ENCODE measurements around the gene DNAJC5. TPM values are rescaled to one million over a fixed set of nuclear protein-coding genes. Genes with fewer than 3 reads are reported as not detected.
"Not testable (repeated sequence)": the region's sequence is repeated elsewhere in the genome, so short reads cannot be mapped to it uniquely, and the experiment has no call there.

The DNAJC5 gene
- total and polyA plus RNA-seq, 2 experiments from 2014 or later, result 22.4 to 68.0 TPM

DNA sequence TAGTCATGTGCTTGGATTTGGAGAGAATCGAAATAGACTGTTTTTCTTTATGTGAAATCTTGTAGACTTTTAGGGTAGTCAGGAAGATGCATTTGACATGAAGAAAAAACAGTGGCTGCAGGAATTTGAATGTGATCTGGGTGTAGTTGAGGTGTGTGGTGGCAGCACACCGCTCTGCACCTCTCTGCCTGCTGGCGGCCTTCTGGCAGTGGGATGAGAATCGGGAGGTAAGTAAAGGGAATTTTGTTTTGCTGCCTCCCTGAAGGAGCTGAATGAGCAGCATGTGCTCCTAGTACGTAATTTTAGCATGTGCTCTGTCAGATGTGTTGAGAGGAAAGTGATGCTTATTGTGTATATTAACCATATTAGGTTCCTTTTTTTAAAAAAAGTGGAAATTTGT is 26.7 kb upstream of the DNAJC5 start:
- no peak for DNase-seq
- Histone ChIP-seq H3K4me1 (ENCODE audit: insufficient read depth) (peaks cover 12% of the 10 kb centered on the region), H2AFZ (no peak overlapping the region), H3K36me3 (ENCODE audit: low read depth) (peaks cover 44% of the 10 kb centered on the region), H3K9ac (no peak overlapping the region), H3K9me3 (ENCODE audit: low read depth) (no peaks in the 10 kb centered on the region), H3K79me2 (ENCODE audit: insufficient read depth) (peaks cover 90% of the 10 kb centered on the region), H4K20me1 (ENCODE audit: insufficient read depth) (no peaks in the 10 kb centered on the region), H3F3A (ENCODE audit: insufficient read depth) (peaks cover 17% of the 10 kb centered on the region), H3K27me3 (replicated peaks; ENCODE audit: insufficient read depth) (no peaks in the 10 kb centered on the region), H3K4me2 (ENCODE audit: unreplicated experiment) (no peak overlapping the region), H3K27ac (no peak overlapping the region), H3K9me2 (ENCODE audit: insufficient read depth) (no peaks in the 10 kb centered on the region), H3K4me3 (no peak overlapping the region)
- in situ Hi-C loops (cut with MboI), result no loop called here
- TF ChIP-seq EZH2phosphoT487 (IDR thresholded peaks at IDR 0.05; ENCODE audit: insufficient read depth, low read depth) (no peak), EZH2 (IDR thresholded peaks at IDR 0.05; ENCODE audit: insufficient read depth, poor library complexity, severe bottlenecking) (no peak)
- WGBS, 2 experiments (ENCODE audit: low coverage in 1 of 2, low lambda C conversion rate in 2 of 2, missing lambda C conversion rate in 2 of 2), result 90 to 93% methylated on average over 5 of the region's 5 CpGs

DNA sequence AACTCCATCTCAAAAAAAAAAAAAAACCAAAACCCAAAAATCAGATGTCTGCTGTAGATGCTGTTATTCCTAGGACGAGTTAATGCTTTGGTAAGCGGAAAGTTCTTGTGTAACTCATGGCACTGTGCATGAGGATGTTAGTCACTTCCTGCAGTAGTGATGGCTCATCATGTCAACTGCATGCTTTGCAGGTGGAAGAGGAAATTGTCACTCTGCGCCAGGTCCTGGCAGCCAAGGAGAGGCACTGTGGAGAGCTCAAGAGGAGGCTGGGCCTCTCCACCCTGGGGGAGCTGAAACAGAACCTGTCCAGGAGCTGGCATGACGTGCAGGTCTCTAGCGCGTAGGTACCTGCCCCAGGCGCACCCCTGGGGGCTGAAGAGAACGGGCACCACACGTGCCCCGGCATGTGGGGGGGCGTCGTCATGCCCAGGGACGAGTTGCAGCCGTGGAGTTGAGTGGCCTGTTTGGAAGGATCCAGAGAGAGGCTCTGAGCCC is 21.4 kb upstream of the DNAJC5 start:
- Histone ChIP-seq H2AFZ (no peak overlapping the region), H3K4me2 (ENCODE audit: unreplicated experiment) (peak overlapping the region; percentile 41), H3K9me2 (ENCODE audit: insufficient read depth) (no peaks in the 10 kb centered on the region), H3K9me3 (ENCODE audit: low read depth) (no peaks in the 10 kb centered on the region), H3F3A (ENCODE audit: insufficient read depth) (peaks cover 13% of the 10 kb centered on the region), H3K36me3 (ENCODE audit: low read depth) (peaks cover 63% of the 10 kb centered on the region), H3K4me3 (no peak overlapping the region), H3K4me1 (ENCODE audit: insufficient read depth) (peaks cover 11% of the 10 kb centered on the region), H3K27ac (peak overlapping the region; percentile 66), H3K9ac (peak overlapping the region; percentile 37; the same call in 1 of the 2 replicates), H3K27me3 (replicated peaks; ENCODE audit: insufficient read depth) (no peaks in the 10 kb centered on the region), H4K20me1 (ENCODE audit: insufficient read depth) (peaks cover 2% of the 10 kb centered on the region; the same call in 1 of the 2 replicates), H3K79me2 (ENCODE audit: insufficient read depth) (peaks cover 96% of the 10 kb centered on the region)
- WGBS, 2 experiments (ENCODE audit: low coverage in 1 of 2, low lambda C conversion rate in 2 of 2, missing lambda C conversion rate in 2 of 2), result 69 to 70% methylated on average over 14 of the region's 14 CpGs
- DNase-seq, result peak; percentile 93
- TF ChIP-seq EZH2phosphoT487 (IDR thresholded peaks at IDR 0.05; ENCODE audit: insufficient read depth, low read depth) (no peak), EZH2 (IDR thresholded peaks at IDR 0.05; ENCODE audit: insufficient read depth, poor library complexity, severe bottlenecking) (no peak)
- in situ Hi-C loops (cut with MboI), result no loop called here

DNA sequence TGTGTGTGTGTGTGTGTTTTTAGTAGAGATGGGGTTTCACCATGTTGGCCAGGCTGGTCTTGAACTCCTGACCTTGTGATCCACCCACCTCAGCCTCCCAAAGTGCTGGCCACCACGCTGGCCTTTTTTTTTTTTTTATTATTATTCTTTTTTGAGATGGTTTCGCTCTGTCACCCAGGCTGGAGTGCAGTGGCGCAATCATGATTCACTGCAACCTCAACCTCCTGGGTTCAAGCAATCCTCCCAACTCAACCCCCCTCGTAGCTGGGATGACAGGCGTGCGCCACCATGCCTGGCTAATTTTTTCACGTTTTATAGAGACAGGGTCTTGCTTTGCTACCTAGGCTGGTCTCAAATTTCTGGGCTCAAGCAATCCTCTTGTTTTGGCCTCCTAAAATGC is 20.7 kb upstream of the DNAJC5 start:
- H2AFZ ChIP-seq; H3K27me3 ChIP-seq (replicated peaks; ENCODE audit: insufficient read depth); H3K4me2 ChIP-seq (ENCODE audit: unreplicated experiment); H3K27ac ChIP-seq; DNase-seq; H4K20me1 ChIP-seq (ENCODE audit: insufficient read depth); H3K9ac ChIP-seq; H3K9me2 ChIP-seq (ENCODE audit: insufficient read depth); in situ Hi-C loops (cut with MboI); H3K4me3 ChIP-seq; H3K9me3 ChIP-seq (ENCODE audit: low read depth): not testable (repeated sequence)
- WGBS, 2 experiments (ENCODE audit: low coverage in 1 of 2, low lambda C conversion rate in 2 of 2, missing lambda C conversion rate in 2 of 2), result 96 to 97% methylated on average over 7 of the region's 7 CpGs
- Histone ChIP-seq H3K79me2 (ENCODE audit: insufficient read depth) (peaks cover 96% of the 10 kb centered on the region), H3K36me3 (ENCODE audit: low read depth) (peaks cover 63% of the 10 kb centered on the region), H3F3A (ENCODE audit: insufficient read depth) (peaks cover 13% of the 10 kb centered on the region), H3K4me1 (ENCODE audit: insufficient read depth) (peaks cover 11% of the 10 kb centered on the region)

DNA sequence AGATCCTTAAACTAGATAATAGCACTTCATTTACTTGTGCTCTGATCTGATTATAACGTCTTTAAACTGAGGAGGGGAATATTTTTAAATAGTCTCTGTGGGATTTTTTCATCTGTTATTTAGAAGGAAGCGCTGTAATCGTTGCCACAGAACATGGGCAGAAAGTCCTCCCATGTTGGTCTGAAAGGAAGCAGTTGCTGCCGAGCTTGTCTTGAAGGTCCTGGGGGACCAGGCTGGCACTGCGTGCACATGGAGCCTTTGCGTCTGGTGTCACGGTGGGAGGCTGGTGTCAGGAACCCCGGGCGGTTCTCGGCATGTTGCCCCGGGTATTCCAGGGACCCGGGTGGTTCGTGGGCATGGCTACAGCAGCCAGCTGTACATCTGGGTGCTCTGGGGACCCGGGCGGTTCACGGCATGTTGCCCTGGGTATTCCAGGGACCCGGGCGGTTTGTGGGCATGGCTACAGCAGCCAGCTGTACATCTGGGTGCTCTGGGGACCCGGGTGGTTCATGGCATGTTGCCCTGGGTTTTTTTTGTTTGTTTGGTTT is 18.4 kb upstream of the DNAJC5 start:
- Histone ChIP-seq H4K20me1 (ENCODE audit: insufficient read depth) (peaks cover 2% of the 10 kb centered on the region; the same call in 1 of the 2 replicates), H3K4me3 (no peak overlapping the region), H3F3A (ENCODE audit: insufficient read depth) (peaks cover 13% of the 10 kb centered on the region), H3K9me2 (ENCODE audit: insufficient read depth) (no peaks in the 10 kb centered on the region), H3K9ac (no peak overlapping the region), H2AFZ (no peak overlapping the region), H3K79me2 (ENCODE audit: insufficient read depth) (peaks cover 89% of the 10 kb centered on the region), H3K27ac (no peak overlapping the region), H3K9me3 (ENCODE audit: low read depth) (no peaks in the 10 kb centered on the region), H3K36me3 (ENCODE audit: low read depth) (peaks cover 41% of the 10 kb centered on the region), H3K4me2 (ENCODE audit: unreplicated experiment) (no peak overlapping the region), H3K27me3 (replicated peaks; ENCODE audit: insufficient read depth) (no peaks in the 10 kb centered on the region), H3K4me1 (ENCODE audit: insufficient read depth) (peaks cover 11% of the 10 kb centered on the region)
- 84 to 89% methylated on average over 19 of the region's 19 CpGs for WGBS, 2 experiments (ENCODE audit: low coverage in 1 of 2, low lambda C conversion rate in 2 of 2, missing lambda C conversion rate in 2 of 2)
- TF ChIP-seq EZH2phosphoT487 (IDR thresholded peaks at IDR 0.05; ENCODE audit: insufficient read depth, low read depth) (no peak), EZH2 (IDR thresholded peaks at IDR 0.05; ENCODE audit: insufficient read depth, poor library complexity, severe bottlenecking) (no peak)
- in situ Hi-C loops (cut with MboI), result no loop called here
- DNase-seq, result no peak

All from GM23248 (cell line).